Activated CD4-positive, CD25-positive, alpha-beta regulatory T cell treated with anti-CD3 and anti-CD28 coated beads, Interleukin-2, amount 50 U/mL, for 24 hours (primary cell): ENCODE measurements around the gene ITPA.

Source experiments
- ATAC-seq, 2 donors: fragments of 150-1000 bp; cut with Tn5 transposase; one replicate each; pipeline ENCODE4 v1.10.0; 2021; ENCODE audit warnings: mild to moderate bottlenecking in 1 of 2, moderate library complexity in 1 of 2

Gene ITPA

DNA sequence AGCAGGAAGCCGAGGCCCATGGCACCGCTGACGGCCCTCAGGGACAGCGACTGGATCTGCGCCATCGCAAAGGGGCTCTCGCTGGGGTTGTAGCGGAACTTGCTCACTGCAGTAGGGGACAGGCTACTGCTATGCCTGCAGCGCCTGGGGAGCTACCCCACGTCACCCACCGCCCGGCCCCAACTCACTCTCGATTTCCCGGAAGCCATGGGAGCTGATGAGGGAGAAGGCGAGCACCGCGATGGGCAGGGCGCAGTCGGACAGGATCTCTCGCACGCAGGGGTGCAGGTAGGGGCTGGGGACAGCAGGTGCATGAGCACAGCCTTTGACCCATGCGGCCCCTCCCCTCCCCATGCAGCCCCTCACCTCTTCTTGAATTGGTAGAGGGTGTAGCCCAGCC lies 19.9 kb downstream of the ITPA start:
- ATAC-seq: no peak

GRCh38 chr20:3229798-3230197 lies 20.5 kb downstream of the ITPA start:
- no peak for ATAC-seq

DNA sequence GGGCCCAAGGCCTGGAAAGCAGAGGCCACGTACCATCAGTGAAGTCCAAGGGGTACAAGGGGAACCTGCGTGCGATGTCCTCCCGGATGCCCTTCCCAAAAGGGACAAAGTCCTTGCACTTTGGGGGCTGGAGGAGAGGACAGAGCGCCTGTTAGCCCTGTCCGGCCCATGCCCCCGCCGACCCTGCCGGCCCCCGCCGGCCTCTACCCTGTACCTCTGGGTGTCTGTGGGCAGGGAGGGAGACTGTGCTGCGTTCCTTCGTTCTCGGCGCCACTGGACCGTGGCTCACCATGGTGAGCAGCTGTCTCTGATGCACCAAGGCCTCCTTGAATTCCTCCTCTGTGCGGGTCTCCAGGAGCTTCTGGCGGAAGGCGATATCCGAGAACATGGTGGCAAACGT lies 21.8 kb downstream of the ITPA start:
- ATAC-seq: no peak

GRCh38 chr20:3231889-3232588 lies 22.7 kb downstream of the ITPA start:
- ATAC-seq: no peak

DNA sequence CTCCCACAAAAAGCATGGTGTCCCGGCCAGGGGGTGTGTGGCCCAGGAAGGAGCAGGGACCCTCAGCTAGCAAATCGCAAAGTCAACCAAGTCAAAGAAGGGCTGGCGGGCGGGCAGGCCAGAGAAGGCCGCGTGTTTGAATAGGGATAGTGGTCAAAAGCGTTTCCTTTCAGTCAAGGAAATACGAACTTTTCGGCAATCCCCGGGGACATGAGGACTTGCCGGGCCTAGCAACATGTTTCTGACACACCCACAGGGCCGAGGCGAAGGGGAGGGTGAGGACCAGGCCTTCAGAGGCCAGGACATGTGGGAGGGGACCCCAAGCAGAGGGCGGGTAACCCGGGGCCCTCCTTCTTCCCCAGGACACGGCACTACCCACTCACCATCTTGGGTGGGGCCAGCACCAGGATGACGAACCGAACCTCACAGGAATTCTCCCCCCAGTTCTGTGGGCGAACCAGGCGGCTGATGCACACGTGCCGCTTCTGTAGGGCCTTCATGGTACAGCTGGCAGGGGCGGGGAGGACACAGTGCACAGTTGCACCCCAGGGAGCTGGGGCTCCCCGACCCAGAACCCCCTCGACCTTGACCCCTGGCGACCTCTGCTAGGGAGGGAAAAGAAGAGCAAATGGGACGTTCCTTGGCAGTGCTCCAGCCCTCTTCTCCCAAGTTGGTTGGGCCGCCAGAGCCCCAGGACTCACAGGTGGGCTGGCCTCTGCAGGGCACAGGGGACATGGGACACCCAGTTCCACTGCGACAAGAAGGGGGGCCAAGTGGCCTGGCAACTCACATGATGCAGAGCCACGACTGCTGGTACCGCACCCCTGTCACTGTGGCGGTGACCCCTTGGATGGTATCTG lies 24.1 kb downstream of the ITPA start:
- ATAC-seq: no peak

GRCh38 chr20:3233991-3234498 lies 24.7 kb downstream of the ITPA start:
- no peak for ATAC-seq

GRCh38 chr20:3235666-3236324 lies 26.5 kb downstream of the ITPA start:
- ATAC-seq: no peak

GRCh38 chr20:3237011-3237957 lies 28.0 kb downstream of the ITPA start:
- no peak for ATAC-seq

DNA sequence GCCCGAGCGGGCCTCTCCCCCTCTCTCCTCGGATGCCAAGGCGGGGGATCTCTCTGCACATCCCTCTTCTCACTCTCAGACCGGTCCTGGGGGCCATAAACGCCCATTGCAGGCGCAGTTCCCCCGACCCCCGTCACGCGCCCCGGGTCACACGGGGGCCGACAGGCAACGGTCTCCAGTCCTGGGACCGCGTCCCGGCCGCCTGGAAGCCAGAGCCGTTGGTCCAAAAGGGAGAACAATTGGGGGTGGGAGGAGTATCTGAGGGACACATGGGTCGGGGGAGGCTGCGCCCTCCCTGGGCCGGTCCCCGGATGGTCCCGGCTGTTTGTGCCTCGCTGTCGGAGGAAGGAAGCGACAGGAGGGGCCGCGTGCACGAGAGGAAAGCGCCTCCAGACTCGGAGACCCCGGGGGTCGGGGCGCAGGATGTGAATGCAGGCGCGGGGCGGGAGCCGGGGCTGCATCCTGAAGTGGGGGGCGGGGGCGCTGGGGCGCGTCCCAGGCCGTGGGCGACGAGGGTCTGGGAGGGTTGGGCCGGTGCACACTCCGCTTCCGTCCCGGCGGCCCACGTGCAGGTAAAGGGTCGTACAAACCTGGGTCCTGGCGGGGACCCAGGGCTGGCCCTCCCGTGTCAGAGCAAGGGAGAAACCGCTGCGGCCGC lies 28.8 kb downstream of the ITPA start:
- no peak for ATAC-seq

DNA sequence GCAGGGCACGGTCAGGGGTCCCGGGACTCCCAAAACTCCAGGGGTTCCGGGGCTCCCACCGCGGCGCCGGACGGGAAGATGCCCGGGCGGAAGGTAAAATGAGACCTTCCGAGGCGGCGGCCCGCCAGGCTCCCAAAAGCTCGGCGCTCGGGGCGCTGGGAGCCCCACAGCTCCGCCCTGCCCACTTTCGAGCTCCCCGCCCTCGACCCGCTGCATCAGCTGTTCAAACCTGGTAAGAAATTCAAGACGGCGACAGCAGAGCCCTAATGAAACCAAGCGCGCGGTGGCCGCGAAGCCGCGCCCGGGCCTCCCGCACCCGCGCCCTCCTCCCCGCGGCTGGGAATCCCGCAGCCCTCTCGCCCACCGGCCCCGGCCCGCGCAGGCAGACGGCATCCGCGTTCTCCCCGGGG lies 29.3 kb downstream of the ITPA start:
- ATAC-seq: peak; percentile 57 to 66

GRCh38 chr20:3239026-3239866 lies 29.9 kb downstream of the ITPA start, which contains the start of gene SLC4A11:
Gene SLC4A11, minus strand, starts transcription at chr20:3239190. Its CDS starts 53 bp downstream, at chr20:3239137.
- peak; percentile 63 to 68 for ATAC-seq

DNA sequence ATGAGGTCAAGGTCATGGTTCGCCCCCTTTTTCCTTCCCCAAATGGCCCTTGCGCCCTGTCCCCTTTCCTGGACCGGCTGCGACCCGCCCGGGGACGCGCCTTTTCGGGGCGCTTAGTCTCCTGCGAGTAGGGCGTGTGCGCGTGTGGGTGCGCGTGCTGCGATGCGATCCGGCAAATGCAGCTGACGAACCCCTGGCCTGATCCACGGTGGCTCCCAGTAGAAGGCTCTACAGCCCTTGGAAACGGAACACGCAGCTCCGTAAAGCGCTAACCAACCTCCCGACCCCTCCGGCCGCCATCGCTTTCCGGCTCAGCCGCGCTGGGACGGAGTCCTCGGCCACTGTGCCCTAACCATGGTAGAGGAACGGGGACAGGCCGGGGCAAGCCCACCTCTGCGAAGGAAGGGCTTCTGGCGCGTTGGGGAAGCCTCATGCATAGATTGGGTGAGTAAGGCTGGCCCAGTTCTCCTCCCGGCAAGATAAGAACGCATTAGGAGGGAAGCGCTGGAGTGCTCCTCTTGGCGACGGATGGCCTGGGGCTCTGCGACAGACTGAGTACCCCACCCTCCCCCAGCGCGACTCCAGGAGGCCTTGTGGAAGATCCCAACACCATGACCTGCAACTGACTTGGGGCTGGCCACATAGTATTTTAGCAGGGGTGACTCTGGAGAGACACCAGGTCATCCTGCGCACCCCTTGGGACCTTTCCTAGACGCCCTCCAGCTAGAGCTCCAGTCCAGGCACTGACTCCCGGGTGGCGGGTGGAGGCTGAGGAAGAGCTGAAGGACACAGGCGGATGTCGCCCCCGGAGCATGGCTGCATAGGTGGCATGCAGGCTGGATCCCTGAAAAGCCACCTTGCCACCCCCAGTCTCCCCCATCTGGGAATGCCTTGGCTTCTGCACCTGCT lies 30.8 kb downstream of the ITPA start:
- no peak for ATAC-seq

DNA sequence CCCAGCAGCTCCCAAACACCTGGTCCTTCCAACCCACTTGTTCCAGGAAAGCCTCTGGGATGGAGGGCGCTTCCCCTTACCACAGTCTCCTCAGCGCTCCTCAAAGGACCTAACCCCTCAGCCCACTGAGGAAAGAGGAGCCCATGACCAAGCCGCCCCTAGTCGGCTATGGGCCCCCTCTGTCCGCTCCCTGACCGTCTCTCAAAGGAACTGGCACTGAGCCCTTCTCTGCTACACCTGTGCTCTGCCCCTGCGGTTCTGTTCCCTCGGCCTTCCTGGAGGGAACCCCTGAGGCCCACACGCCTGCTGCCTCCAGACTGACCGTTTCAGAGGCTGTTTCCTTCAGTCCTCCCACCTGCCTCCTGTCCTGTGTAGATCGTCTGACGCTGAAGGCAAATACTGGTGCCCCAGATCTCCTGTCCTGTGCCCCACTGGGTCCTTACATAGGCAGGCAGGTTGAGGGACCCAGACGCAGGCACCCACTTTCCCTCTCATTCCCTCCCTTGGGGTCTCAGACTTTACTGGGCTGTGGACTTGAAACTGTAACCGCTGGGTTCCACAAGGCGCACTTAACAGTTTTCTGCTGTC lies 31.6 kb downstream of the ITPA start:
- no peak for ATAC-seq

DNA sequence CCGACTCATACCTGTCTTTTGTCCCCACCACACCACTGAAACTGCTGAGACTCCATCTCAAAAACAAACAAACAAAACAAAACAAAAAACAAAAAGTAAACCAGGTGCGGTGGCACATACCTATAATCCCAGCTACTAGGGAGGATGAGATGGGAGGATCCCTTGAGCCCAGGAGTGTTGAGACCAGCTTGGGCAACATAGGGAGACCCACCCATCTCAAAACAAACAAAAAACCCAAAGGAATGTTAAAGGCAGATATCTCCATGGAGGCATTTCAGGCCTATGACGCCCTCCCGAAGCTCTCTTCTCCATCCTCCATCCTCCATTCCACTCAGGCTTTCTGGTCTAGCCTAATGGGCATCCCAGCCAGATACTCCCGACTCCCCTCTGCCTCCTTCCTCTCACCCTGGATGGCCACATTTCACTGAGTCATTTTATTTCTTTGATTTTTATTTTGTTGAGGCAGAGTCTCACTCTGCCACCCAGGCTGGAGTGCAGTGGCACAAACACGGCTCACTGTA lies 32.9 kb downstream of the ITPA start:
- no peak for ATAC-seq

- ATAC-seq: no peak
Observed at GRCh38 chr20:3243718-3244358, 34.5 kb downstream of the ITPA start.

GRCh38 chr20:3244613-3245012 lies 35.3 kb downstream of the ITPA start:
- no peak for ATAC-seq

DNA sequence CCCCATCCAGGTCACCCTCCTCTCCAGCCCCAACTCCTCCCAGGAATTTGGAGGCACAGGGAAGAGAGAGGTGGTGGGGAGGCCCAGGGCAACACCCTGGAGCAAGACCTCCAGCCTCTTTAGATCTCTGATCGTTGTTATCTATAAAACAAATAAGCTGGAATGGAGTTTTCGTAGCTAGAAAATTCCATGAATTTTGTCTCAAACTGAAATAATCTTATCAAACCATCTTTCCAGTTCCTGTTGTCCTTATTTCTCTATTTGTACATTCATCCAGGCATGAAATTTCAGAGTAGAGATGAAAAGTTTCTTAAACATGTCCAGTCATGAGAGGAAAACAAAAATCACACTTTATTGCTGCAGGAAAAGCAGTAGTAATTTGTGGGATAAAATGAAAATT lies 35.9 kb downstream of the ITPA start:
- no peak for ATAC-seq

GRCh38 chr20:3245711-3246110 lies 36.4 kb downstream of the ITPA start:
- ATAC-seq: no peak
